ENCODE results near the gene PPP1R17.

Gene PPP1R17

GRCh38 chr7:31699050-31699449 is 12.0 kb downstream of the PPP1R17 start:
- no peak for DNase-seq (ENCODE audit: low read depth in 2 of 2)

- no peak for DNase-seq (ENCODE audit: low read depth in 2 of 2)
These were observed 15.3 kb downstream of the PPP1R17 start for GRCh38 chr7:31702354-31702753.

GRCh38 chr7:31705377-31705776 is 18.4 kb downstream of the PPP1R17 start:
- no peak for DNase-seq (ENCODE audit: low read depth in 2 of 2)

- no peak for DNase-seq (ENCODE audit: low read depth in 2 of 2)
These were observed 20.1 kb downstream of the PPP1R17 start for GRCh38 chr7:31707089-31707488.

GRCh38 chr7:31710171-31710570 is 23.2 kb downstream of the PPP1R17 start:
- DNase-seq (ENCODE audit: low read depth in 2 of 2): no peak

GRCh38 chr7:31716355-31716754 is 29.3 kb downstream of the PPP1R17 start:
- no peak for DNase-seq (ENCODE audit: low read depth in 2 of 2)

- DNase-seq (ENCODE audit: low read depth in 2 of 2): no peak
These were observed 33.4 kb downstream of the PPP1R17 start for GRCh38 chr7:31720366-31720765.

GRCh38 chr7:31724696-31725095 is 37.7 kb downstream of the PPP1R17 start:
- no peak for DNase-seq (ENCODE audit: low read depth in 2 of 2)

GRCh38 chr7:31729195-31729804 is 42.3 kb downstream of the PPP1R17 start:
- DNase-seq (ENCODE audit: low read depth in 2 of 2): no peak

- DNase-seq (ENCODE audit: low read depth in 2 of 2): peak in 1 of 2 experiments; percentile 7
These were observed 47.4 kb downstream of the PPP1R17 start for GRCh38 chr7:31734456-31734855.

GRCh38 chr7:31735991-31736982 is 49.3 kb downstream of the PPP1R17 start:
- peak; percentile 31 to 34 for DNase-seq (ENCODE audit: low read depth in 2 of 2)

- DNase-seq (ENCODE audit: low read depth in 2 of 2): no peak
These were observed 54.8 kb downstream of the PPP1R17 start for GRCh38 chr7:31741852-31742251.

GRCh38 chr7:31744294-31744874 is 57.4 kb downstream of the PPP1R17 start:
- DNase-seq (ENCODE audit: low read depth in 2 of 2): peak; percentile 40

GRCh38 chr7:31747553-31747952 is 60.5 kb downstream of the PPP1R17 start:
- no peak for DNase-seq (ENCODE audit: low read depth in 2 of 2)

GRCh38 chr7:31748084-31748483 is 61.1 kb downstream of the PPP1R17 start:
- no peak for DNase-seq (ENCODE audit: low read depth in 2 of 2)

- no peak for DNase-seq (ENCODE audit: low read depth in 2 of 2)
These were observed 64.7 kb downstream of the PPP1R17 start for GRCh38 chr7:31751726-31752125.
